ENCODE data around the gene PALM2AKAP2.

PALM2AKAP2 gene

DNA sequence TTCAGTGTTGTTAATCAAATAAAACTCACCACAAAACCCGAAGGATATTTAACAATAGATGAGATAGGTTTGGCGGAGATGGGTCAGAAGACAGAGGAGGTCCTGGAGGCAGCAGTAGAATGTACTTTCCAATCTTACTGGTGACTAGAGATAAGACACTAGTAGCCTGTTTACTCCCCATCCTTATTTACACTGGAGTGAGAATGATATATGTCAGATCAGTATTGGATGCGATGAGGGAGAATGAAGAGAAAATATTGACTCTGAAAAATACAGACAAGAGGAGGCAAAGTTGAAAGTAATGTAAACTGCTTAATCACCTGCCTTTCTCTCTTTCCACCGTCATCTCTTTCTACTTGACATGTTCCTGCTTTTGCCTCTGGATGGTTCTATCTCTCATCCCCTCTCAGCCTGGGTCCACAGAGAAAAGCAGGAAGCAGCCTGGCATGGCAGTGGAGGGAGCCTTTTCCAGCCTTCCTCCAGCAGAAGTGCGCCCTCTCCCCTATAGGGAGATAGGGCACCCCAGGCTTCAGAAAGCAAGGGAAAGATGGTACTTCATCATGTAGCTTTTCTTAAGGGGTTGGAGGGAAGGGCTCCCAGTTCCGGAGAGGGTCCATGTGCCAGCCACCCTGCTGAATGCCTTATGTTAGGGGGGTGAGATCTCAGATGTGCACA lies 11.1 kb downstream of the PALM2AKAP2 start:
- Histone ChIP-seq H3K4me3 (ENCODE audit: low read length, poor library complexity, severe bottlenecking) (no peak overlapping the region), H4K20me1 (ENCODE audit: insufficient read depth, low read length, poor library complexity, severe bottlenecking) (no peaks in the 10 kb centered on the region), H2AFZ (ENCODE audit: low read length) (no peak overlapping the region), H3K9me2 (replicated peaks; ENCODE audit: low read depth, low read length) (no peaks in the 10 kb centered on the region), H3K79me2 (ENCODE audit: insufficient read depth, low read length) (no peaks in the 10 kb centered on the region), H3K4me1 (ENCODE audit: insufficient read depth, low read length, poor library complexity, severe bottlenecking) (no peaks in the 10 kb centered on the region), H3F3A (ENCODE audit: low read depth) (no peaks in the 10 kb centered on the region), H3K9ac (ENCODE audit: low read depth, low read length, poor library complexity, severe bottlenecking) (no peak overlapping the region), H3K9me3 (ENCODE audit: insufficient read depth, low read depth, low read length) (no peaks in the 10 kb centered on the region), H3K27me3 (ENCODE audit: insufficient read depth, low read length, poor library complexity, severe bottlenecking) (no peaks in the 10 kb centered on the region), H3K4me2 (ENCODE audit: low read depth, low read length, poor library complexity, severe bottlenecking) (no peak overlapping the region), H3K36me3 (ENCODE audit: insufficient read depth, low read length) (no peaks in the 10 kb centered on the region)
- TF ChIP-seq, protein P1, sequence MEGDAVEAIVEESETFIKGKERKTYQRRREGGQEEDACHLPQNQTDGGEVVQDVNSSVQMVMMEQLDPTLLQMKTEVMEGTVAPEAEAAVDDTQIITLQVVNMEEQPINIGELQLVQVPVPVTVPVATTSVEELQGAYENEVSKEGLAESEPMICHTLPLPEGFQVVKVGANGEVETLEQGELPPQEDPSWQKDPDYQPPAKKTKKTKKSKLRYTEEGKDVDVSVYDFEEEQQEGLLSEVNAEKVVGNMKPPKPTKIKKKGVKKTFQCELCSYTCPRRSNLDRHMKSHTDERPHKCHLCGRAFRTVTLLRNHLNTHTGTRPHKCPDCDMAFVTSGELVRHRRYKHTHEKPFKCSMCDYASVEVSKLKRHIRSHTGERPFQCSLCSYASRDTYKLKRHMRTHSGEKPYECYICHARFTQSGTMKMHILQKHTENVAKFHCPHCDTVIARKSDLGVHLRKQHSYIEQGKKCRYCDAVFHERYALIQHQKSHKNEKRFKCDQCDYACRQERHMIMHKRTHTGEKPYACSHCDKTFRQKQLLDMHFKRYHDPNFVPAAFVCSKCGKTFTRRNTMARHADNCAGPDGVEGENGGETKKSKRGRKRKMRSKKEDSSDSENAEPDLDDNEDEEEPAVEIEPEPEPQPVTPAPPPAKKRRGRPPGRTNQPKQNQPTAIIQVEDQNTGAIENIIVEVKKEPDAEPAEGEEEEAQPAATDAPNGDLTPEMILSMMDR (conservative IDR thresholded peaks at IDR 0.05; ENCODE audit: low read length), result no peak
- TF ChIP-seq EZH2phosphoT487 (IDR thresholded peaks at IDR 0.05; ENCODE audit: borderline replicate concordance), result no peak

DNA sequence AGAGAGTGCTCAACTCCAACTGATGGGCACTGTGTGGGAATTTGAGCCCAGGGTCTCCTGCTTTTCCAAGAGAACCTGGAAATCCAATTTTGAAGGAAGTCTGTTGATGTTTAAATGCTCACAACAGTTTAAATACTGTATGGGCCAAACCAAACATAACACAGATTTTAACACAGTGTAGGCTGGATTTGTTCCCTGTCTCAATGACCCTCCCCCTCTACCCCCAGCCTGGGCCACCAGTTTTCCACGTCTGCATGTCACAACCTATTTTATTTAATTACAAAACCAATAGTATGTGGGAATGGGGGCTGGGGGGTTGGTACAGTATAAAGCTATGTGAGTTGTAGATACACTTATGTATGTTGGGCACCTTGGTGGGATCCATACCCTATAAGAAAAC lies 11.7 kb downstream of the PALM2AKAP2 start:
- H3K9me2 ChIP-seq (replicated peaks; ENCODE audit: low read depth, low read length), result no peaks in the 10 kb centered on the region
- no peaks in the 10 kb centered on the region for H3K9me3 ChIP-seq (ENCODE audit: insufficient read depth, low read depth, low read length)
- no peak overlapping the region for H3K9ac ChIP-seq (ENCODE audit: low read depth, low read length, poor library complexity, severe bottlenecking)
- H3K36me3 ChIP-seq (ENCODE audit: insufficient read depth, low read length), result no peaks in the 10 kb centered on the region
- TF ChIP-seq, protein P1 (conservative IDR thresholded peaks at IDR 0.05; ENCODE audit: low read length), result no peak
- no peak for TF ChIP-seq EZH2phosphoT487 (IDR thresholded peaks at IDR 0.05; ENCODE audit: borderline replicate concordance)
- no peaks in the 10 kb centered on the region for H4K20me1 ChIP-seq (ENCODE audit: insufficient read depth, low read length, poor library complexity, severe bottlenecking)
- no peak overlapping the region for H3K4me3 ChIP-seq (ENCODE audit: low read length, poor library complexity, severe bottlenecking)
- H3K79me2 ChIP-seq (ENCODE audit: insufficient read depth, low read length), result no peaks in the 10 kb centered on the region
- H2AFZ ChIP-seq (ENCODE audit: low read length), result no peak overlapping the region
- H3F3A ChIP-seq (ENCODE audit: low read depth), result no peaks in the 10 kb centered on the region
- H3K4me1 ChIP-seq (ENCODE audit: insufficient read depth, low read length, poor library complexity, severe bottlenecking), result no peaks in the 10 kb centered on the region
- no peaks in the 10 kb centered on the region for H3K27me3 ChIP-seq (ENCODE audit: insufficient read depth, low read length, poor library complexity, severe bottlenecking)
- H3K4me2 ChIP-seq (ENCODE audit: low read depth, low read length, poor library complexity, severe bottlenecking), result no peak overlapping the region

DNA sequence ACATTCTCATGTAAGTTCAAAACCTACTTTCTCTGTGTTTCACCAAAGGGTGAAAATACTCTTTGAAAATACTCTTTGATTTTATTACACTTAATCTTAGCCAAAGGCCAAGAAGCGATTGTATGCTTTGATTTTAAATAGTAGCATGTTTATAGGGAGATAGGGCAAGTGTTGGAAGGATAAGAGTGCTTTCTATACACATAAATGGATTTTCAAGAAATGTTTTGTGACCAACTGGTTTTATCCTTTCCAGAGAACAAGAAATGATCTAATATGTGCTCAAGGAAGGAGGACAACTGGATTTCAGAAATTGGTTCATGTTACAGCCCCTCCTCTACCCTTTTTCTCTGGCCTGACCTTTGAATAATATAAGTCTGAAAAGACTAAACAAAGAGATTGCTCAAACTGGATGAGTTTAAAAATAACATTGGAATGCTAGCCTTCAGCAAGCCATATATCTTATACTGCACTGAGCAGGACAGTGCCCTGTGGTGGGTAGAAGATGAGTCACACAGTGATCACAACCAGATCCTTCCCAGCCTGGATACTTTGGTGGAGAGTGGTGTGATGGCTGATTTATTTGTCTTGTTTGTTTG lies 13.1 kb downstream of the PALM2AKAP2 start:
- no peaks in the 10 kb centered on the region for H3F3A ChIP-seq (ENCODE audit: low read depth)
- no peaks in the 10 kb centered on the region for H3K79me2 ChIP-seq (ENCODE audit: insufficient read depth, low read length)
- no peaks in the 10 kb centered on the region for H3K36me3 ChIP-seq (ENCODE audit: insufficient read depth, low read length)
- TF ChIP-seq, protein P1 (conservative IDR thresholded peaks at IDR 0.05; ENCODE audit: low read length), result no peak
- TF ChIP-seq EZH2phosphoT487 (IDR thresholded peaks at IDR 0.05; ENCODE audit: borderline replicate concordance), result no peak
- H3K9ac ChIP-seq (ENCODE audit: low read depth, low read length, poor library complexity, severe bottlenecking), result no peak overlapping the region
- no peaks in the 10 kb centered on the region for H4K20me1 ChIP-seq (ENCODE audit: insufficient read depth, low read length, poor library complexity, severe bottlenecking)
- no peak overlapping the region for H2AFZ ChIP-seq (ENCODE audit: low read length)
- H3K4me3 ChIP-seq (ENCODE audit: low read length, poor library complexity, severe bottlenecking), result no peak overlapping the region
- no peaks in the 10 kb centered on the region for H3K27me3 ChIP-seq (ENCODE audit: insufficient read depth, low read length, poor library complexity, severe bottlenecking)
- H3K9me3 ChIP-seq (ENCODE audit: insufficient read depth, low read depth, low read length), result no peaks in the 10 kb centered on the region
- no peaks in the 10 kb centered on the region for H3K4me1 ChIP-seq (ENCODE audit: insufficient read depth, low read length, poor library complexity, severe bottlenecking)
- no peaks in the 10 kb centered on the region for H3K9me2 ChIP-seq (replicated peaks; ENCODE audit: low read depth, low read length)
- H3K4me2 ChIP-seq (ENCODE audit: low read depth, low read length, poor library complexity, severe bottlenecking), result no peak overlapping the region
